DMS153 treated with DMSO at 0.1 percent for 48 hours (cell line): ENCODE data around the gene COP1.
"Not testable (repeated sequence)": the region's sequence is repeated elsewhere in the genome, so short reads cannot be mapped to it uniquely, and the experiment has no call there.

Experiments used
- DNase-seq: peaks from one replicate; lab custom pipeline; 2025; ENCODE audit not compliant: unreplicated experiment; lab: John Stamatoyannopoulos, UW

The COP1 gene

DNA sequence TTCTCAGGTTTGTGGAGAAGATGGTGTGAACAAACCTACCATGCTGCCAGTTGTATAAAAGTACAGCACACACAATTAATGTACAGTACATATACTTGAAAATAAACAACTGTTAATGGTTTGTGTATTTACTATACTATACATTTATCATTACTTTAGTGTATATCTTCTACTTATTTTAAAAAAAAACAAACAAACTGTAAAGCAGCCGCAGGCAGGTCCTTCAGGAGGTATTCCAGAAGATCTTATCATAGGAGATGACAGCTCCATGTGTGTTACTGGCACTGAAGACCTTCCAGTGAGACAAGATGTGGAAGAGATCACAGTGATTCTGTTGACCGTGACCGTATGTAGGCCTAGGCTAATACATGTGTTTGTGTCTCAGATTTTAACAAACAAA is 155.7 kb downstream of the COP1 start:
- DNase-seq: no peak

DNA sequence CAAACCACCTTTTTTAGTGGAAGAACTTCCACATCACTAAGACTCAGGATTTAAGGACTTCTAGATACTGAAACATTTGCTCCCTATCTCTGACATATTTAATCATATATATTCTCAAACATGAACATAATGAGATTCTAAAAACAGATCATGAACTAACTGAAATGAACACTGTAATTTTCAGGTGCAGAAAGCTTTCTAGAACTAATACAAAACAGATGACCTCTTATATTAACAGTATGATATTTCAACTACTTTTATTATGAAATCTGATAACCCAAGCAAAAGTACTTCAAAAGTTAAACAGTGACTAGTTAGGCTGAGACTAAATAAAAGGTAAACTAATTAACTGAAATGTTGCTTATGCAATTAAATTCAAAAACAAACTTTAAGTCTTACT is 157.5 kb downstream of the COP1 start:
- DNase-seq: no peak

- DNase-seq: no peak
Observed at GRCh38 chr1:176046926-176047325, 160.2 kb downstream of the COP1 start.

- no peak for DNase-seq
Observed at GRCh38 chr1:176043537-176043936, 163.5 kb downstream of the COP1 start.

DNA sequence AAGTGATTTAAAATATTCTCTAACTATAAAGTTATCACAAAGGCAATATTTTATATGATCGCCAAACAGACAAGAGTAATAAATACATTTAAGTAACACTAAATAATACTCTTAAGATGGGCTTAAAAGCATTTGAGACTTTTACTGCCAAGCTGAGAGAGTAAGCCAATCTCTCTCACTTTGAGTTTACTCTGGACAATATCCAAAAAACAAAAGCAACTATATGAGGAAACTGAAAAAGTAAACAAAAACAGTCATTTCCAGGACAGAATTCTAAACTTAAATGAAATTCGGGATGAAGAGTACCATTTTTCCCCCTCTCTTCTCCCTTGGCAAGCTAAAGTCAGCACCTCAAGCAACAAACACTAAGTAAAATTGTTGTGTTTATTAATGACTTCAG is 173.2 kb downstream of the COP1 start:
- DNase-seq: no peak

DNA sequence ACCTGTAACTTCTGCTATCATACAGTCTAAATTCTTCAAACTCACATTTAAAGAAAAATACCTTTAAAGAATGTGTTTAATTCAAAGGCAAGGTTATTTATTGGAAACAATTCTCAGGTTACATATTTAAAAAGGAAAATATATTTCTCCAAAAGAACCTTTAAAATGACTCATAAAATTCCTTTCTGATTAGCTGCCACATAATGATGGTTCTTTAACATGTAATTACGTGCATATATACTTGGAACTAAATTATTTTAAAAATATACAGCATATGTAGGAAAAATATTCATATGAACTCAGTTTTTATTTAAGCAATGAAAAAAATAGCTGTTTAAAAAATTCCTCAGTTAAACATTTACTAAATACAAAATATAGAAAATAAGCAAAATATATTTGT is 173.6 kb downstream of the COP1 start:
- no peak for DNase-seq

DNA sequence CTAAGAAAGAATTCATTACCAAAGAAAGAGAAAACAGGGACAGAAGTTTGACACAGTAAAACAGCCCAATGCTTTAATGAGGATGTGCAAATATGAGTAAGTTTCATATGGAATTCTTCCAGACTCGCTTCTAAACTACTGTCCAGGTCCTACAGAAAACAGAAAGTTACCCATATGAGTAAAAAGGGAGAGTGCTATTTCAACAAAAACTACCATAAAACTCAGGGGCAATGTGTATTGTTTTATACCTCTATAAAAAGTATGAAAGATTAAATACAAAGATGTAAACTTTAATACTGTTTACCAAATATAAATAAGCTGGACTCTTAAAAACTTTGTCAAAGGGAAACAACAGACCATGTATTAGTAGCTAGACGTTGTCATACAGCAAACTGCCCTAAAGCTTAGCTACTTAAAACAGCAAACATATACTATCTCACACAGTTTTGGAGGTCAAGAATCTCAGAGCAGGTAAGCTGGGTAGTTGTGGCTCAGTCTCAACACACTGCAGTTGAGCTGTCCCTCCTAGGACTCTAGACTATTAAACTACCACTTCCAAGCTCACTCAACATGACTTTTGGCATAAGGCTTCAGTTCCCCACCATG is 174.9 kb downstream of the COP1 start:
- no peak for DNase-seq

DNA sequence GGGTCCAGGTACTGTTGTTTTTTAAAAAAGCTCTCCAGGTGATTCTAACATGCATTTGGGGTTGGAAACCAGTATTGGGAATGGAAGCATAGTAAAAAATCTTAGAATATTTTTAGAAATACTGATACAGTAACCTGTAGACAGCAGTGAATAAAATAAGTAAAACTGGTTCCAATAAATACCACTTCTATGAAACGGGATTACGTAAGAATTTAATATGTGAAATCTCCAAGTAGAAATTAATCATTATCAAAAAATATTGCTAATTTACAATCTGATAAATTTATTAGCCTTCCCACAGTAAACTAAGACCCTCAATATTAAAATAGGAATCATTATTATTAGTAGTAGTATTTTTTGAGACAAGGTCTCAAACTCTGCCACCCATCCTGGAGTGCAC is 177.5 kb downstream of the COP1 start:
- no peak for DNase-seq

GRCh38 chr1:176029155-176029554 is 177.9 kb downstream of the COP1 start:
- no peak for DNase-seq

DNA sequence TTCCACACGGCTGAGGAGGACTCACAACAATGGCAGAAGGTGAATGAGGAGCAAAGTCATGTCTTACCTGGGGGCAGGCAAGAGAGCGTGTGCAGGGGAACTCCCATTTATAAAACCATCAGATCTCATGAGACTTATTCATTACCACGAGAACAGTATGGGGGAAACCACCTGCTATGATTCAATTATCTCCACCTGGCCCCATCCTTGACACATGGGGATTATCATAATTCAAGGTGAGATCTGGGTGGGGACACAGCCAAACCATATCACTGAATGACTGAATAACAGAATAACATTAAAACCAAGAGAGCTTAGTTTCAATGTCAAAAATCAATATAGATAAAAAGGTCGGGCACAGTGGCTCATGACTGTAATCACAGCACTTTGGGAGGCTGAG is 179.2 kb downstream of the COP1 start:
- DNase-seq: not testable (repeated sequence)

- no peak for DNase-seq
Observed at GRCh38 chr1:176022574-176022973, 184.5 kb downstream of the COP1 start.

GRCh38 chr1:176017722-176018121 is 189.4 kb downstream of the COP1 start:
- DNase-seq: no peak

GRCh38 chr1:176009951-176010350 is 197.1 kb downstream of the COP1 start:
- no peak for DNase-seq

DNA sequence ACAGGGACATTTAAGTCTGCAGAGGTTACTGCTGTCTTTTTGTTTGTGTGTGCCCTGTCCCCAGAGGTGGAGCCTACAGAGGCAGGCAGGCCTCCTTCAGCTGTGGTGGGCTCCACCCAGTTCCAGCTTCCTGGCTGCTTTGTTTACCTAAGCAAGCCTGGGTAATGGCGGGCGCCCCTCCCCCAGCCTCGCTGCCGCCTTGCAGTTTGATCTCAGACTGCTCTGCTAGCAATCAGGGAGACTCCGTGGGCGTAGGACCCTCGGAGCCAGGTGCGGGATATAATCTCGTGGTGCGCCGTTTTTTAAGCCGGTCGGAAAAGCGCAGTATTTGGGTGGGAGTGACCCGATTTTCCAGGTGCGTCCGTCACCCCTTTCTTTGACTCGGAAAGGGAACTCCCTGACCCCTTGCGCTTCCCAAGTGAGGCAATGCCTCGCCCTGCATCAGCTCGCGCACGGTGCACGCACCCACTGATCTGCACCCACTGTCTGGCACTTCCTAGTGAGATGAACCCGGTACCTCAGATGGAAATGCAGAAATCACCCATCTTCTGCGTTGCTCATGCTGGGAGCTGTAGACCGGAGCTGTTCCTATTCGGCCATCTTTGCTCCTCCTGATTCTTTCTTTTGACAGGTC is 199.2 kb downstream of the COP1 start:
- DNase-seq: not testable (repeated sequence)

GRCh38 chr1:175994660-175995059 is 212.4 kb downstream of the COP1 start:
- not testable (repeated sequence) for DNase-seq

DNA sequence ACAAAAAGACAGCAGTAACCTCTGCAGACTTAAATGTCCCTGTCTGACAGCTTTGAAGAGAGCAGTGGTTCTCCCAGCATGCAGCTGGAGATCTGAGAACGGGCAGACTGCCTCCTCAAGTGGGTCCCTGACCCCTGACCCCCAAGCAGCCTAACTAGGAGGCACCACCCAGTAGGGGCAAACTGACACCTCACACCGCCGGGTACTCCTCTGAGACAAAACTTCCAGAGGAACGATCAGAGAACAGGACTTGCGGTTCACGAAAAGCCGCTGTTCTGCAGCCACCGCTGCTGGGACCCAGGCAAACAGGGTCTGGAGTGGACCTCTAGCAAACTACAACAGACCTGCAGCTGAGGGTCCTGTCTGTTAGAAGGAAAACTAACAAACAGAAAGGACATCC is 214.3 kb downstream of the COP1 start:
- DNase-seq: not testable (repeated sequence)

DNA sequence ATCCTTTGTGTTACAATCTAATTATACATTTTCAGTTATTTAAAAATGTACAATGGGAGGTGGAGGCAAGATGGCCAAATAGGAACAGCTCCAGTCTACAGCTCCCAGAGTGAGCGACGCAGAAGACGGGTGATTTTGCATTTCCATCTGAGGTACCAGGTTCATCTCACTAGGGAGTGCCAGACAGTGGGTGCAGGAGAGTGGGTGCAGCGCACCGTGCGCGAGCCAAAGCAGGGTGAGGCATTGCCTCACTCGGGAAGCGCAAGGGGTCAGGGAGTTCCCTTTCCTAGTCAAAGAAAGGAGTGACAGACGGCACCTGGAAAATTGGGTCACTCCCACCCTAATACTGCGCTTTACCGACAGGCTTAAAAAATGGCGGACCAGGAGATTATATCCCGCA is 214.9 kb downstream of the COP1 start:
- DNase-seq: not testable (repeated sequence)

DNA sequence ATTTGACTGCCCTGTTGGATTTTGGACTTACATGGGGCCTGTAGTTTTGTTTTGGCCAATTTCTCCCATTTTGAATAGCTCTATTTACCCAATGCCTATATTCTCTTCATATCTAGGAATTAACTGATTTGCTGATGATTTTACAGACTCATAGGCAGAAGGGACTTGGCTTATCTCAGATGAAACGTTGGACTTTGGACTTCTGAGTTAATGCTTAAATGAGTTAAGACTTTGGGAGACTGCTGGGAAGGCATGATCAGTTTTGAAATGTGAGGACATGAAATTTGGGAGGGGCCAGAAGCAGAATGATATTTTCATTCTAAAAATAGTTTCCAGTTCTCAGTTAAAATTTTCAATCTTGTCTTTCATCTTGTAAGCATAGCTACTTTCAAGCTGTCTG is 222.3 kb downstream of the COP1 start:
- no peak for DNase-seq

DNA sequence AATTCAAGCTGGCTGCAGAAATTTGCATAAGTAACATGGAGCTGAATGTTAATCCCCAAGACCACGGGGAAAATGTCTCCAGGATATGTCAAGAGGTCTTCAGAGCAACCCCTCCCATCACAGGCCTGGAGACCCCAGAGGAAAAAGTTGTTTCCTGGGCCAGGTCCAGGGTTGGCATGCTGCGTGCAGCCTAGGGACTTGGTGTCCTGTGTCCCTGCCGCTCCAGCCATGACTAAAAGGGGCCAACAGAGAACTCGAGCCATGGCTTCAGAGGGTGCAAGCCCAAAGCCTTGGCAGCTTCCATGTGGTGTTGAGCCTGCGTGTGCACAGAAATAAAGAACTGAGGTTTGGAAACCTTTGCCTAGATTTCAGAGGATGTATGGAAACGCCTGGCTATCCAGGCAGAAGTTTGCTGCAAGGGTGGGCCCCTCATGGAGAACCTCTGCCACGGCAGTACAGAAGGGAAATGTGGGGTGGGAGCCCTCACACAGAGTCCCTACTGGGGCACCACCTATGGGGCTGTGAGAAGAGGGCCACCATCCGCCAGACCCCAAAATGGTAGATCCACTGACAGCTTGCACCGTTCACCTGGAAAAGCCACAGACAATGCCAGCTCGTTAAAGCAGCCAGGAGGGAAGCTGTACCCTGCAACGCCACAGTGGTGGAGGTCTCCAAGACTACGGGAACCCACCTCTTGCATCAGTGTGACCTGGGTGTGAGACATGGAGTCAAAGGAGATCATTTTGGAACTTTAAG is 222.9 kb downstream of the COP1 start:
- no peak for DNase-seq

DNA sequence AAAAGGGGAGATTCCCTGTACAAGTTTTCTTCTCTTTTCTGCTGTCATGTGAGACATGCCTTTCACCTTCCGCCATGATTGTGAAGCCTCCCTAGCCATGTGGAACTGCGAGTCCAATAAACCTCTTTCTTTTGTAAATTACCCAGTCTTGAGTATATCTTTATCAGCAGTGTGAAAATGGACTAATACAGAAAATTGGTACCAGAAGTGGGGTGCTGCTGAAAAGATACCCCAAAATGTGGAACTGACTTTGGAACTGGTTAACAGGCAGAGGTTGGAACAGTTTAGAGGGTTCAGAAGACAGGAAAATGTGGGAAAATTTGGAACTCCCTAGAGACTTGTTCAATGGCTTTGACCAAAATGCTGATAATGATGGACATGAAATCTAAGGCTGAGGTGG is 223.7 kb downstream of the COP1 start:
- not testable (repeated sequence) for DNase-seq

DNA sequence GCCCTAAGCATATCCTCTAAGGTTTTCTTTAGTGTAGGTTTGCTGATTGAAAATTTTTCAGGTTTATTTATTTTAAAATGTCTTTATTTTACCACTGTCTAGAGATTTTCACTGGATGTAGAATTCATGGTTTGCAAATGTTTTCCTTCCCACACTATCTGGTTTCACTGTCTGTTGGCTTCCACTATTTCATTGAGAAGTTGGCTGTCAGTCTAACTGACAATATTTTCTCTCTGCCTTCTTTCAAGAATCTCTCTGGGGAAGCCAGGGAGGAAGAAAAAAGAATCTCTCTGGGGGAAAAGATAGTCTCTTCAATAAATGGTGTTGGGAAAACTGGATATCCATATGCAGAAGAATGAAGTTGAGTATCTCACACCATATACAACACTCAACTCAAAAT is 226.0 kb downstream of the COP1 start:
- no peak for DNase-seq

DNA sequence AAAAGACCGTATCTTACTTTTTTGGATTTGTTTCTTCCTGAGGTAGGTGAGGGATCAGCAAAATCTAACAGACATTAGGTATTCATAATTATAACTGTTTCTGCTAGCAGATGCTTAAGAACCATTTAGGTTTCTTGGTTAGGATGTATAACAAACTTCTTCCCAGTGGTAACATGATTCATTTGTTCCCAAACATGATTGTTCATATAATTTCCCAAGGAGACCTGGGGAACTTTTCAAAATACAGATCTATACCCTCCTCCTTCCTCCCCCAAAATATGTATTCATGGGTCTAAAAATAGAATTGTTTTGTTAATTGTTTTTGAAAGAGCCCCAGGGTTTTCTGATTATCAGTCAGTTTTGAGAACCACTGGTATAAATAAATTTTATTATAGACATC is 228.2 kb downstream of the COP1 start:
- DNase-seq: no peak
